HepG2 (cell line): ENCODE data around the gene ARID5B.

Experiments used
- ADNP ChIP-seq: sonication (generic); formaldehyde crosslinking; IDR thresholded peaks from 2 replicates; pipeline ENCODE4 v1.4.0; 2020; ENCODE audit warnings: missing genetic modification reagents
- FOXP4 ChIP-seq: sonication (generic); formaldehyde crosslinking; IDR thresholded peaks from 2 replicates; pipeline ENCODE4 v1.4.0; 2020; ENCODE audit warnings: missing genetic modification reagents
- MLXIP ChIP-seq: sonication (generic); formaldehyde crosslinking; IDR thresholded peaks from 2 replicates; pipeline ENCODE4 v1.9.0; 2021; ENCODE audit warnings: missing genetic modification reagents, borderline replicate concordance
- RERE ChIP-seq: IDR thresholded peaks from 2 replicates; pipeline ENCODE4 v1.6.1; 2016; ENCODE audit warnings: low read depth, missing genetic modification reagents, missing compliant biosample characterization
- TAF1 ChIP-seq: sonication (generic); formaldehyde crosslinking; IDR thresholded peaks from 2 replicates; pipeline ENCODE4 v1.4.0; 2020; ENCODE audit warnings: missing genetic modification reagents
- ZNF17 ChIP-seq: sonication (generic); formaldehyde crosslinking; IDR thresholded peaks from 2 replicates; pipeline ENCODE4 v1.5.0; 2020; ENCODE audit warnings: mild to moderate bottlenecking, missing genetic modification reagents
- ZNF883 ChIP-seq: sonication (generic); formaldehyde crosslinking; IDR thresholded peaks from 2 replicates; pipeline ENCODE4 v1.5.1; 2020; ENCODE audit warnings: mild to moderate bottlenecking, missing genetic modification reagents; ENCODE audit errors: not compliant biosample characterization
- TF ChIP-seq, protein P1 (sequence below): sonication (generic); formaldehyde crosslinking; IDR thresholded peaks from 2 replicates; pipeline ENCODE4 v1.5.0; 2020; ENCODE audit warnings: mild to moderate bottlenecking, missing genetic modification reagents, moderate library complexity
- TF ChIP-seq, protein P2 (sequence below): IDR thresholded peaks from 2 replicates; pipeline ENCODE4 v1.6.1; 2012; ENCODE audit warnings: low read length, improper control_type of control experiment

- TF ChIP-seq MLXIP (CRISPR knock-in tag) (no peak), ZNF17 (CRISPR knock-in tag) (no peak), TAF1 (no peak), ZNF883 (CRISPR knock-in tag) (no peak), ADNP (CRISPR knock-in tag) (no peak), RERE (CRISPR knock-in tag) (no peak), FOXP4 (CRISPR knock-in tag) (no peak)
- TF ChIP-seq, protein P1, sequence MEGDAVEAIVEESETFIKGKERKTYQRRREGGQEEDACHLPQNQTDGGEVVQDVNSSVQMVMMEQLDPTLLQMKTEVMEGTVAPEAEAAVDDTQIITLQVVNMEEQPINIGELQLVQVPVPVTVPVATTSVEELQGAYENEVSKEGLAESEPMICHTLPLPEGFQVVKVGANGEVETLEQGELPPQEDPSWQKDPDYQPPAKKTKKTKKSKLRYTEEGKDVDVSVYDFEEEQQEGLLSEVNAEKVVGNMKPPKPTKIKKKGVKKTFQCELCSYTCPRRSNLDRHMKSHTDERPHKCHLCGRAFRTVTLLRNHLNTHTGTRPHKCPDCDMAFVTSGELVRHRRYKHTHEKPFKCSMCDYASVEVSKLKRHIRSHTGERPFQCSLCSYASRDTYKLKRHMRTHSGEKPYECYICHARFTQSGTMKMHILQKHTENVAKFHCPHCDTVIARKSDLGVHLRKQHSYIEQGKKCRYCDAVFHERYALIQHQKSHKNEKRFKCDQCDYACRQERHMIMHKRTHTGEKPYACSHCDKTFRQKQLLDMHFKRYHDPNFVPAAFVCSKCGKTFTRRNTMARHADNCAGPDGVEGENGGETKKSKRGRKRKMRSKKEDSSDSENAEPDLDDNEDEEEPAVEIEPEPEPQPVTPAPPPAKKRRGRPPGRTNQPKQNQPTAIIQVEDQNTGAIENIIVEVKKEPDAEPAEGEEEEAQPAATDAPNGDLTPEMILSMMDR, result no peak
- TF ChIP-seq, protein P2, sequence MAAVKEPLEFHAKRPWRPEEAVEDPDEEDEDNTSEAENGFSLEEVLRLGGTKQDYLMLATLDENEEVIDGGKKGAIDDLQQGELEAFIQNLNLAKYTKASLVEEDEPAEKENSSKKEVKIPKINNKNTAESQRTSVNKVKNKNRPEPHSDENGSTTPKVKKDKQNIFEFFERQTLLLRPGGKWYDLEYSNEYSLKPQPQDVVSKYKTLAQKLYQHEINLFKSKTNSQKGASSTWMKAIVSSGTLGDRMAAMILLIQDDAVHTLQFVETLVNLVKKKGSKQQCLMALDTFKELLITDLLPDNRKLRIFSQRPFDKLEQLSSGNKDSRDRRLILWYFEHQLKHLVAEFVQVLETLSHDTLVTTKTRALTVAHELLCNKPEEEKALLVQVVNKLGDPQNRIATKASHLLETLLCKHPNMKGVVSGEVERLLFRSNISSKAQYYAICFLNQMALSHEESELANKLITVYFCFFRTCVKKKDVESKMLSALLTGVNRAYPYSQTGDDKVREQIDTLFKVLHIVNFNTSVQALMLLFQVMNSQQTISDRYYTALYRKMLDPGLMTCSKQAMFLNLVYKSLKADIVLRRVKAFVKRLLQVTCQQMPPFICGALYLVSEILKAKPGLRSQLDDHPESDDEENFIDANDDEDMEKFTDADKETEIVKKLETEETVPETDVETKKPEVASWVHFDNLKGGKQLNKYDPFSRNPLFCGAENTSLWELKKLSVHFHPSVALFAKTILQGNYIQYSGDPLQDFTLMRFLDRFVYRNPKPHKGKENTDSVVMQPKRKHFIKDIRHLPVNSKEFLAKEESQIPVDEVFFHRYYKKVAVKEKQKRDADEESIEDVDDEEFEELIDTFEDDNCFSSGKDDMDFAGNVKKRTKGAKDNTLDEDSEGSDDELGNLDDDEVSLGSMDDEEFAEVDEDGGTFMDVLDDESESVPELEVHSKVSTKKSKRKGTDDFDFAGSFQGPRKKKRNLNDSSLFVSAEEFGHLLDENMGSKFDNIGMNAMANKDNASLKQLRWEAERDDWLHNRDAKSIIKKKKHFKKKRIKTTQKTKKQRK, result no peak
Observed at GRCh38 chr10:61942604-61943461, 41.3 kb downstream of the ARID5B start.
